ENCODE results near the gene SUMF2.

Gene SUMF2

GRCh38 chr7:56124981-56125380, 60.9 kb downstream of the SUMF2 start:
- TF ChIP-seq CTCF (IDR thresholded peaks at IDR 0.05; ENCODE audit: insufficient read depth, missing control alignments), result no peak
- DNase-seq (ENCODE audit: insufficient read length, low spot score), result no peak
- no peak for FAIRE-seq

GRCh38 chr7:56125831-56126230, 61.7 kb downstream of the SUMF2 start:
- FAIRE-seq (no peak), DNase-seq (ENCODE audit: insufficient read length, low spot score) (no peak)
- no peak for TF ChIP-seq CTCF (IDR thresholded peaks at IDR 0.05; ENCODE audit: insufficient read depth, missing control alignments)

- DNase-seq (ENCODE audit: insufficient read length, low spot score) (no peak), FAIRE-seq (no peak)
- no peak for TF ChIP-seq CTCF (IDR thresholded peaks at IDR 0.05; ENCODE audit: insufficient read depth, missing control alignments)
Observed at GRCh38 chr7:56127241-56127975, 63.3 kb downstream of the SUMF2 start.
